ENCODE data around the gene TXNL1. TPM values are rescaled to one million over a fixed set of nuclear protein-coding genes. Genes with fewer than 3 reads are reported as not detected.

Gene TXNL1
- total RNA-seq, 1 donor from 2014 or later: 74.0 TPM

- H3K4me1 Mint-ChIP-seq (ENCODE audit: unreplicated experiment): peaks cover 8% of the 10 kb centered on the region
Observed at GRCh38 chr18:56652802-56653201, 14.4 kb upstream of the TXNL1 start.

GRCh38 chr18:56651771-56652092 lies 13.3 kb upstream of the TXNL1 start:
- peak overlapping the region; percentile 61 for H3K27ac Mint-ChIP-seq (ENCODE audit: unreplicated experiment)
- no peak for DNase-seq (ENCODE audit: low spot score)
- H3K4me3 Mint-ChIP-seq (ENCODE audit: unreplicated experiment): peak overlapping the region; percentile 94
- no peaks in the 10 kb centered on the region for H3K36me3 Mint-ChIP-seq (ENCODE audit: low read depth, unreplicated experiment)
- H3K9me3 Mint-ChIP-seq (ENCODE audit: unreplicated experiment): no peaks in the 10 kb centered on the region
- TF ChIP-seq CTCF (IDR thresholded peaks at IDR 0.05; ENCODE audit: unreplicated experiment): no peak
- H3K4me1 Mint-ChIP-seq (ENCODE audit: unreplicated experiment): peaks cover 8% of the 10 kb centered on the region
- no peaks in the 10 kb centered on the region for H3K27me3 Mint-ChIP-seq (ENCODE audit: unreplicated experiment)

More at GRCh38 chr18:56652802-56653201, 14.4 kb upstream of the TXNL1 start:
- Mint-ChIP-seq H3K4me3 (ENCODE audit: unreplicated experiment) (no peak overlapping the region), H3K9me3 (ENCODE audit: unreplicated experiment) (no peaks in the 10 kb centered on the region), H3K27ac (ENCODE audit: unreplicated experiment) (no peak overlapping the region), H3K36me3 (ENCODE audit: low read depth, unreplicated experiment) (no peaks in the 10 kb centered on the region), H3K27me3 (ENCODE audit: unreplicated experiment) (no peaks in the 10 kb centered on the region)
- no peak for DNase-seq (ENCODE audit: low spot score)
- TF ChIP-seq CTCF (IDR thresholded peaks at IDR 0.05; ENCODE audit: unreplicated experiment): no peak

- no peak for TF ChIP-seq CTCF (IDR thresholded peaks at IDR 0.05; ENCODE audit: unreplicated experiment)
- no peaks in the 10 kb centered on the region for H3K36me3 Mint-ChIP-seq (ENCODE audit: low read depth, unreplicated experiment)
- H3K27me3 Mint-ChIP-seq (ENCODE audit: unreplicated experiment): no peaks in the 10 kb centered on the region
- peaks cover 8% of the 10 kb centered on the region for H3K4me1 Mint-ChIP-seq (ENCODE audit: unreplicated experiment)
- H3K4me3 Mint-ChIP-seq (ENCODE audit: unreplicated experiment): peak within 1 kb of the TSS; percentile 94
- peak; percentile 90 for DNase-seq (ENCODE audit: low spot score)
- peak within 1 kb of the TSS; percentile 61 for H3K27ac Mint-ChIP-seq (ENCODE audit: unreplicated experiment)
- H3K9me3 Mint-ChIP-seq (ENCODE audit: unreplicated experiment): no peaks in the 10 kb centered on the region
Observed at GRCh38 chr18:56650944-56651770, 12.8 kb upstream of the TXNL1 start, which contains the start of gene WDR7. Gene WDR7, plus strand, starts transcription at chr18:56651359. Its CDS starts 21,157 bp downstream, at chr18:56672516.

GRCh38 chr18:56649996-56650395 lies 11.6 kb upstream of the TXNL1 start:
- H3K9me3 Mint-ChIP-seq (ENCODE audit: unreplicated experiment): no peaks in the 10 kb centered on the region
- DNase-seq (ENCODE audit: low spot score): no peak
- no peak for TF ChIP-seq CTCF (IDR thresholded peaks at IDR 0.05; ENCODE audit: unreplicated experiment)
- no peaks in the 10 kb centered on the region for H3K36me3 Mint-ChIP-seq (ENCODE audit: low read depth, unreplicated experiment)
- H3K27ac Mint-ChIP-seq (ENCODE audit: unreplicated experiment): no peak overlapping the region
- peaks cover 8% of the 10 kb centered on the region for H3K4me1 Mint-ChIP-seq (ENCODE audit: unreplicated experiment)
- no peaks in the 10 kb centered on the region for H3K27me3 Mint-ChIP-seq (ENCODE audit: unreplicated experiment)
- no peak overlapping the region for H3K4me3 Mint-ChIP-seq (ENCODE audit: unreplicated experiment)
